Ovary (tissue), 9 donors: ENCODE measurements around the gene RPS3. TPM values are rescaled to one million over a fixed set of nuclear protein-coding genes. Genes with fewer than 3 reads are reported as not detected.

ENCODE experiments used
- DNase-seq, 5 donors: peaks; one replicate each; pipeline ENCODE4 v3.0.0-alpha.2; 2019 to 2020
- H3K27ac ChIP-seq, 2 donors: fragments of 200-600 bp; one replicate each; pipeline versions ENCODE4 v1.5.1 to v1.8.0; 2019 to 2022
- H3K27me3 ChIP-seq: fragments of 200-600 bp; one replicate; pipeline ENCODE4 v1.8.0; 2022
- H3K36me3 ChIP-seq: fragments of 200-600 bp; sonication (generic); one replicate; pipeline ENCODE4 v1.5.1; 2019
- H3K4me1 ChIP-seq: one replicate; pipeline ENCODE4 v1.8.1; 2013; ENCODE audit warnings: mild to moderate bottlenecking, moderate library complexity; ENCODE audit not compliant: insufficient read depth
- H3K4me3 ChIP-seq: fragments of 200-600 bp; sonication (generic); one replicate; pipeline ENCODE4 v1.5.1; 2017
- H3K9me3 ChIP-seq, 2 donors: fragments of 200-600 bp in 1 of 2; sonication (generic) in 1 of 2; one replicate each; pipeline versions ENCODE4 v1.5.1 to v1.8.1; 2013 to 2019; ENCODE audit warnings: mild to moderate bottlenecking in 1 of 2, moderate library complexity in 1 of 2
- CTCF ChIP-seq, 3 donors: fragments of 450-650 bp in 2 of 3; fragments of 200-600 bp in 1 of 3; IDR thresholded peaks; one replicate each; pipeline versions ENCODE4 v1.5.1 to v1.8.0; 2016 to 2022; ENCODE audit warnings: antibody characterized with exemption in 3 of 3, mild to moderate bottlenecking in 1 of 3
- WGBS, 3 donors: extraction: QIAGEN DNeasy Blood & Tissue Kit in 1 of 3; methylation state at CpG; one replicate each; pipeline versions ENCODE4 v1.1.5 to v1.1.7; 2013 to 2017; 5-methylcytosine and 5-hydroxymethylcytosine counted together
- intact Hi-C, 4 donors: fragments of 100-400 bp; cut with DNase I; formaldehyde crosslinking; loops; one replicate each; pipeline versions ENCODE4 v1.11.0 to v1.15.1; 2022 to 2023
- polyA plus RNA-seq, 2 donors: library from polyadenylated mRNA; stranded (reverse); fragments of 200-250 nt in 1 of 2; fragments of 350-450 nt in 1 of 2; fragmentation: Illumina TruSeq in 1 of 2; extraction: RNeasy Lipid Tissue Mini Kit (QIAGEN cat#74804) in 1 of 2; gene quantifications; one replicate each; pipeline ENCODE4 v1.2.3, GENCODE V29; 2013 to 2014
- small RNA-seq: library from RNA; depleted of rRNA; stranded (forward); fragments of <200 nt; gene quantifications from one replicate; pipeline ENCODE3, GENCODE V24; 2016
- total RNA-seq, 7 donors: library from RNA; depleted of rRNA in 2 of 7; stranded (reverse); fragments of >200 nt in 2 of 7; fragmentation: NEBNext Ultra II Directional in 3 of 7; extraction: Animal tissue kit (Norgen Biotek cat#: 25700) in 3 of 7; gene quantifications; one replicate each; pipeline versions ENCODE4 v1.1.0 to v1.2.4, GENCODE V29; 2016 to 2023
- donor health status: DM: no; HTN: no; CAD: no; lungs with moderate emphysema.
- donor health status: DM: no; HTN: no; CAD: no.
- donor health status: Bipolar disorder and iron deficiency.
- donor health status: DM: yes; HTN: yes; CAD: no.
- donor health status: DM: no; HTN: no; CAD: no.
- donor health status: DM: yes; HTN: yes; CAD: no.

RPS3 gene
- total and polyA plus RNA-seq, 9 donors, result 3,268 to 7,276 (median 5,342) TPM

GRCh38 chr11:75454987-75455386 lies 55.7 kb downstream of the RPS3 start:
- intact Hi-C loops, result no loop called here
- peaks cover 8% of the 10 kb centered on the region for H3K4me1 ChIP-seq
- DNase-seq, result no peak
- H3K4me3 ChIP-seq, result no peak overlapping the region
- H3K9me3 ChIP-seq, result no peaks in the 10 kb centered on the region
- H3K36me3 ChIP-seq, result no peaks in the 10 kb centered on the region
- H3K27ac ChIP-seq, result no peak overlapping the region
- TF ChIP-seq CTCF (IDR thresholded peaks at IDR 0.05), result no peak
- H3K27me3 ChIP-seq, result no peaks in the 10 kb centered on the region
- WGBS, 3 donors, result 68 to 79% (median 72%) methylated on average over 5 of the region's 5 CpGs

Small RNAs within 50 kb of the gene (small RNA-seq; reads per million reads assigned to genes)
- gene SNORD15A (not detected), gene SNORD15B (23.4 reads per million, percentile 88 among the genes with 10 or more reads in this experiment)

Other genes with a start within 250 kb of the RPS3 start
- 10 to 100 TPM; 12.6 to 79.4 (median 21.8) TPM for gene SLCO2B1, start 248.4 kb upstream of the RPS3 start, total RNA-seq
- gene SLCO2B1, start 248.4 kb upstream of the RPS3 start, polyA plus RNA-seq, result 10 to 100 TPM; 17.6 to 44.4 TPM
- under 1 TPM in 5 of 7 donors, not detected in 2; 0.13 to 0.47 (median 0.32) TPM for gene TPBGL, start 158.7 kb upstream of the RPS3 start, total RNA-seq
- under 1 TPM; 0.19 to 0.27 TPM for gene TPBGL, start 158.7 kb upstream of the RPS3 start, polyA plus RNA-seq
- gene ARRB1, start 47.9 kb upstream of the RPS3 start, total RNA-seq, result 10 to 100 TPM; 16.5 to 68.0 (median 30.6) TPM
- gene ARRB1, start 47.9 kb upstream of the RPS3 start, polyA plus RNA-seq, result 10 to 100 TPM; 15.2 to 27.2 TPM
- 1 to 10 TPM in 1 of 7 donors, under 1 TPM in 4, not detected in 2; 0.13 to 1.1 (median 0.34) TPM for gene KLHL35, start 33.7 kb downstream of the RPS3 start, total RNA-seq
- under 1 TPM; 0.07 to 0.35 TPM for gene KLHL35, start 33.7 kb downstream of the RPS3 start, polyA plus RNA-seq
- 10 to 100 TPM in 2 of 7 donors, 1 to 10 TPM in 5; 3.8 to 15.8 (median 8.4) TPM for gene GDPD5, start 126.4 kb downstream of the RPS3 start, total RNA-seq
- 1 to 10 TPM; 5.5 to 6.3 TPM for gene GDPD5, start 126.4 kb downstream of the RPS3 start, polyA plus RNA-seq
- 100 to 1,000 TPM; 122 to 289 (median 188) TPM for gene SERPINH1, start 162.7 kb downstream of the RPS3 start, total RNA-seq
- 100 to 1,000 TPM; 155 to 163 TPM for gene SERPINH1, start 162.7 kb downstream of the RPS3 start, polyA plus RNA-seq